Esophagus mucosa (tissue), 1 donor: ENCODE data around the gene AGAP1. TPM values are rescaled to one million over a fixed set of nuclear protein-coding genes. Genes with fewer than 3 reads are reported as not detected.

Experiments
- ATAC-seq: fragments of 200-7000 bp; cut with Tn5 transposase; one replicate; pipeline ENCODE4 v1.9.1; 2020
- total RNA-seq: library from RNA; stranded (reverse); gene quantifications from one replicate; pipeline ENCODE4 v1.2.4, GENCODE V29; 2023
- donor health status: DM: yes; HTN: yes; CAD: no.

The AGAP1 gene
- total RNA-seq, 1 donor from 2014 or later, result 17.1 TPM

- ATAC-seq, result no peak
These were observed 16.5 kb downstream of the AGAP1 start for GRCh38 chr2:235510318-235510717.

GRCh38 chr2:235511187-235511661 is 17.4 kb downstream of the AGAP1 start:
- ATAC-seq, result peak; percentile 94

DNA sequence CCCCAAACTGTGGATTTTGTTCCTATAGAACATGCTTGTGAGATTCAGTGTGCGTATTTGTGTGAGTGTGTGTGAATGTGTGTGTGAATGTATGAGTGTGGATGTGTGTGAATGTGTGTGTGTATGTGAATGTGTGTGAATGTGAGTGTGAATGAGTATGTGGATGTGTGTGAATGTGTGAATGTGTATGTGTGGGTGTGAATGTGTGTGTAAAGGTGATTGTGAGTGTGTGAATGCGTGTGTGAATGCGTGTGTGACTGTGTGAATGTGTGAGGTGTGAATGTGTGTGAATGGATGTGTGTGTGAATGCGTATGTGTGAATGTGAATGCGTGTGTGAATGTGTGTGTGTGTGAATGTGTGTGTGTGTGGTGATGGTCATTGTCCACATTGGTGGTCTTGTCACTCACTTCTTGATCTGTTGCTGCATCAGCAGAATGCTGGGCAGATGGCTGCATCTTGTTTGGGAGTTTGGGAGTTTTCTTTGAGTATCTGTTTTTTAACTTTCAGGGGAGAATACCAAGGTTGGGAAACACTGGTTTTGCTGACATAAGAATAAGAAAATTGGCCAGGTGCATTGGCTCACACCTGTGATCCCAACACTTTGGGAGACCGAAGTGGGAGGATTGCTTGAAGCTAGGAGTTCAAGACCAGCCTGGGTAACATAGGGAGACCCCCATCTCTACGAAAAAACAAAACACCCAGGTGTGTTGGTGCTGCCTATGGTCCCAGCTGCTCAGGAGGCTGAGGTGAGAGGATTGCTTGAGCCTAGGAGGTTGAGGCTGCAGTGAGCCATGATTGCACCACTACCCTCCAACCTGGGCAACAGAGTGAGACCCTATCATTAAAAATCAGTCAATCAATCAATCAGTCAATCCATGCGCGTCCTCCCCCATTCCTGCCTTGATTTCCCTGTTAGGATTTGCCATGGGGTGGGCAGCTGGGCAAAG is 18.2 kb downstream of the AGAP1 start:
- peak; percentile 3 for ATAC-seq

GRCh38 chr2:235512699-235513053 is 18.8 kb downstream of the AGAP1 start:
- no peak for ATAC-seq

DNA sequence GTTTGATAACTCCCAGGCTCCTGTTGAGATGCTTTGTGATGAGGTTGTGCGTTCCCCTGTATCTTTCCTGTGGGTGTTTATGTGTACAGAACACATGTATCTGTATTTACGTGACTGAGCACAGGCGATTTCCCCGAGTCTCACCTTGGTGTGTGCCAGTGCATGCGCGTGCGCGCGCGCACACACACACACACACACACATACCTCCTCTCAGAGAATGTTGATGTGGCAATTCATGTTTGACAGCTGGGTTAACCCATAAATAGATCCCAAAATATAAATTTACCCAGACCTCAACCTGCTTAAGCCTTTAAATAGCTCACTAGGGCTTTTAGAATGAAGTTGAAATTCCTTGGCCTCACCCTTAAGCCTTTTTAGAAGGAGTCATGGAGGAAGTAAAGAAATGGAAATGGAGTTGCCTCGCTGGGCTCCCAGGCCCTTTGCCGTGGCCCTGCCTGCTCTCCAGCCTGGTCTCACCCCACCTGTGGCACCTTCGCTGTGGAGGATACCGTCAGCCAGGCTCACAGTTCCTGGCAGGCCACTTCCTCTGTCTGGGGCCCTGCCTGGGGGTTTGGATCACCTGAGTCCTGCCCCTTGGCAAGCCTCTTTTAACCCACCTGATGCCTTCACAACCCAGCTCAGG is 20.3 kb downstream of the AGAP1 start:
- no peak for ATAC-seq

- peak; percentile 7 for ATAC-seq
These were observed 21.0 kb downstream of the AGAP1 start for GRCh38 chr2:235514627-235515363.

- ATAC-seq, result no peak
These were observed 21.5 kb downstream of the AGAP1 start for GRCh38 chr2:235515364-235515742.

- ATAC-seq, result no peak
These were observed 22.0 kb downstream of the AGAP1 start for GRCh38 chr2:235515821-235516220.

DNA sequence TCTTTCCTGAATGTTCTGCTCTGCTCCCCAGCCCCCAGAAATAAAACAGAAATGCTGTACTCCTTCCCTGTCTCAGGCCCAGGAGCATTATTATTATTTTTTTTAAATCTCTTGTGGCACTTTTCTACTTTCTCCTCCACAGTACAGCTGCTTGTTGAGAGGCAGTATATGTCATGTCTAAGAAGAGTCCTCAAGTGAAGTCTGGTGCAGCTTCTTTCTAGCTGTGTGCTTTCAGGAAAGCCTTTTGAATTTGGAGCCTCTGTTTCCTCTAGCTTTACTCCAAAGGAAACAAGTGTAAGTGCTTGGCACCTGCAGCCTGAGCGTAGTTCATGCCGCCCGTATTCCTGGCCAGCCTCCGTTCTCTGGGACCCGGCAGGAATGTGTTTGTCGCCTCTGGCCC is 22.4 kb downstream of the AGAP1 start:
- no peak for ATAC-seq

- no peak for ATAC-seq
These were observed 24.7 kb downstream of the AGAP1 start for GRCh38 chr2:235518322-235519090.

DNA sequence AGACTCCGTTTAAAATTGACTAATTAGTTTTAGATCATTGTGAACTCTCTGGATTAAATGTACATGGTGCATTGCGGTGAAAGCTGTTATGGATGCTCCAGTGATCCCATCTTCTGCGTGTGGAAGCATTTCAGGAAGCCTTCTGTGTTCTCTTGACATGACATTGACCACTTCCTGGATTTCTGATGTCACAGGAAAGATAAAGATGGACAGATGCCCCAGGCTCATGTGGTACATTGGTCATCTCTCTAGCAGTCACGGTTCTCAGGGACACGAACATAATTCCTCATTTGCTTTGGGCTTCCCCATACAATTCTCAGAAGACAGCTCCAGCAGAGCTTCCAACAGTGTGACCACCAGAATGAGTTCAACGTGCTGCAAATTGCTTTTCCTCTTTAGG is 26.9 kb downstream of the AGAP1 start:
- no peak for ATAC-seq

DNA sequence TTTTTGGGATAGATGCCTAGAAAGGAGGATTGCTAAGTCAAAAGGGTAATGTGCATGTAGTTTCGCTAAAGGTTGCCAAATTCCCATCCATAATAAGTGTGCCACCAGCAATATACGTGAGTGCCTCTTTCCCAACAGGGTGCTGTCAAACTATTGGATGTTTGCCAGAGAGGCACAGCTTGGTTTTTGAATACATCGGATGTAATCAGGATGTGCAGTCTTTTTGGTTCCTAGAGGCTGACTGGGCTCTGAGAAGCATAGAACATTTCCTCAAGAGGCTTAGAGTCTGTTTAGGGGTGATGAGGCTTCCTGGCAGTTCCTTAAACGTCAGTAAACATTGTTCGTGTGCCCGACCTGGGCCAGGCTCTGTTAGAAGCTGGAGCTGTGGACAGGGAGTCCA is 28.0 kb downstream of the AGAP1 start:
- peak; percentile 71 for ATAC-seq

GRCh38 chr2:235523021-235523420 is 29.2 kb downstream of the AGAP1 start:
- peak; percentile 35 for ATAC-seq

- ATAC-seq, result no peak
These were observed 29.8 kb downstream of the AGAP1 start for GRCh38 chr2:235523486-235524150.

- no peak for ATAC-seq
These were observed 32.3 kb downstream of the AGAP1 start for GRCh38 chr2:235526166-235526565.

GRCh38 chr2:235527806-235528469 is 34.1 kb downstream of the AGAP1 start:
- ATAC-seq, result no peak

DNA sequence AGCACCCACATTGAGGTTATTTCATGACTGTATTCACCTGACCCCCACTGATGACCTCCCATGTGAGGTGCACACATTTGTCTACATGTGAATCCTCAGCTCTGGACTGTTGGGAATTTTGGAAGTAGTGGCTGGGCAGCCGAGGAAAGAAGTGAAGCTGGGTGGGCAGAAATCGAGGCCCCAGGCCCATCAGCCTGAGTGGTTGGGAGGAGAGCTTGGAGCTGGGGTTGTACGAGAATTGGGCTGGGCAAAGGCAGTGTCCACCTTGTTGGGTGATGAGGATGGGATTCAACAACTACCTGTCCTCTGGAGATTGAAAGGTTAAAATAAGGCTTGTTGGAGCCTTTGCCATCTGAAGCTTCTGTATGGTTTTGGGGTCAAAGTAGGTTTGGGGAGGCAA is 35.8 kb downstream of the AGAP1 start:
- ATAC-seq, result no peak

DNA sequence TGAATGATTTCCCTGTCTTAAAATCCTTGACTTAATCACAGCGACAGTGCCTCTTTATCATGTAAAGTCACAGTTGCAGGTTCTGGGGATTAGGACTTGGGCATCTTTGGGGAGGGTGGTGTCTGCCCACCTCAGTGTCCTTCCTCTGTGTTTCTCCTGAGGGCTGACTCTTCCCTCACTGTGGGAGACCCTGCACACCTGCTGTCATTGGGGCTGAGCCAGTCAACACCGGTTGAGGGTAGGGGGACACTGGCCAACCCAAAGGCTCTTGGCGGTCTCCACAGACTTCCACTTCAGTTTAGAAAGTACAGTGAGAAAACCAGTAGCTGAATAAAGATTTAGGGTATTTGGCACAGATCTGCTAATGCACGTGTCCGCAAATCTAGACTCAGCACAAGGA is 36.9 kb downstream of the AGAP1 start:
- no peak for ATAC-seq

- ATAC-seq, result no peak
These were observed 38.5 kb downstream of the AGAP1 start for GRCh38 chr2:235532307-235532706.

DNA sequence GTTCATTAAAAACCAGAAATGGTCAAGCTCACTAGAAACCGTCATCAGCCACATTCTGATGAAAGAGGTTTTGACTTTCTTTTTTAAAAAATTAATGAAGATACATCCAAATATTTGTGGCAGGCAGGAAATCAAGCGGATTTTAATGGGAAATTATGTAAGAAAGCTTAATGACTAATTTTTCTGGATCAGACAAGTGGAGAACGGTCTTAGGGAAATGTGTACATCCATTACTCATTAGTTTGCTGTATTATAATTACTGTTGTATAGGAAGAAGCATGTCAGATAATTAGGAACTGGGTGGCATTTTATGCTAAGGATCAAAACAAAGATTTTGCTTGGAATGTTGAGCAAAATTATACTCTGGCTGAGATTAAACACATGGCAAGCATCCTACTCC is 39.4 kb downstream of the AGAP1 start:
- ATAC-seq, result peak; percentile 42
